SJSA1 (cell line): ENCODE results near the gene RRBP1. TPM values are rescaled to one million over a fixed set of nuclear protein-coding genes. Genes with fewer than 3 reads are reported as not detected.
A peak's percentile ranks its signal among the peaks of the same experiment; 100 is the strongest.
"Not testable (repeated sequence)": the region's sequence is repeated elsewhere in the genome, so short reads cannot be mapped to it uniquely, and the experiment has no call there.

Source experiments
- DNase-seq, 2 experiments: peaks; one replicate each; pipeline ENCODE4 v3.0.0-alpha.2; 2015 to 2020; ENCODE audit warnings: low spot score in 2 of 2, low read depth in 1 of 2
- H3K27ac ChIP-seq: fragments of 250-450 bp; sonication (Bioruptor Pico); 2 replicates; pipeline ENCODE4 v1.5.1; 2020; ENCODE audit warnings: mild to moderate bottlenecking, moderate library complexity
- H3K27me3 ChIP-seq: fragments of 250-450 bp; sonication (Bioruptor Pico); replicated peaks from 2 replicates; pipeline ENCODE4 v1.5.1; 2020; ENCODE audit warnings: mild to moderate bottlenecking, moderate library complexity
- H3K36me3 ChIP-seq: fragments of 250-450 bp; sonication (Bioruptor Pico); 2 replicates; pipeline ENCODE4 v1.5.1; 2020; ENCODE audit warnings: mild to moderate bottlenecking
- H3K4me1 ChIP-seq: fragments of 250-450 bp; sonication (Bioruptor Pico); replicated peaks from 2 replicates; pipeline ENCODE4 v1.6.1; 2021; ENCODE audit warnings: mild to moderate bottlenecking
- H3K4me3 ChIP-seq: fragments of 250-450 bp; sonication (Bioruptor Pico); 2 replicates; pipeline ENCODE4 v1.5.1; 2020; ENCODE audit warnings: mild to moderate bottlenecking
- H3K9me3 ChIP-seq: fragments of 250-450 bp; sonication (Bioruptor Pico); replicated peaks from 2 replicates; pipeline ENCODE4 v1.5.1; 2020; ENCODE audit warnings: mild to moderate bottlenecking
- total RNA-seq: library from RNA; depleted of rRNA; stranded (reverse); fragments of >200 nt; shearing (Covaris generic); gene quantifications from 2 replicates; pipeline ENCODE4 v1.2.3, GENCODE V29; 2014

RRBP1 gene
- total RNA-seq, 1 experiment from 2014 or later: 272 TPM

DNA sequence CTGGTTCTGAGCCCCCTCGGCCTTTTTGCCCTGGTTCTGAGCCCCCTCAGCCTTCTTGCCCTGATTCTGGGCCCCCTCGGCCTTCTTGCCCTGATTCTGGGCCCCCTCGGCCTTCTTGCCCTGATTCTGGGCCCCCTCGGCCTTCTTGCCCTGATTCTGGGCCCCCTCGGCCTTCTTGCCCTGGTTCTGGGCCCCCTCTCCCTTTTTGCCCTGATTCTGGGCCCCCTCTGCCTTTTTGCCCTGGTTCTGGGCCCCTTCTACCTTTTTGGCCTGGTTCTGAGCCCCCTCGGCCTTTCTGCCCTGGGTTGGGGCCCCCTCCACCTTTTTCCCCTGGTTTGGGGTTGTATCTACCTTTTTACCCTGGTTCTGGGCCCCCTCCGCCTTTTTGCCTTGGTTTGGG is 22.7 kb downstream of the RRBP1 start:
- H3K9me3 ChIP-seq, H3K27me3 ChIP-seq, DNase-seq, H3K27ac ChIP-seq, H3K4me3 ChIP-seq: not testable (repeated sequence)
- Histone ChIP-seq H3K4me1 (peaks cover 13% of the 10 kb centered on the region; the same call in 1 of the 2 replicates), H3K36me3 (peaks cover 76% of the 10 kb centered on the region)

DNA sequence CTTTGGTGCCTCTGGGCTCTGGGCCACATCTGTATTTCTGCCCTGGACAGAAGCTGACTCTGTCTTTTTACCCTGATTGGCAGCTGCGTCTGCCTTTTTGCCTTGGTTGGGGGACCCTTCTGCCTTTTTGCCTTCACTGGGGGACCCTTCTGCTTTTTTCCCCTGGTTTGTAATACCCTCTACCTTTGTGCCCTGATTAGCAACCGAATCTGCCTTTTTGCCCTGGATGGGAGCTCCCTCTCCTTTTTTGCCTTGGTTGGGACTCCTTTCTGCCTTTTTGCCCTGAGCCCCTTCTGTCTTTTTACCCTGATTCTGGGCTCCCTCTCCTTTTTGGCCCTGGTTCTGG is 23.4 kb downstream of the RRBP1 start:
- H3K9me3 ChIP-seq: no peaks in the 10 kb centered on the region
- no peak for DNase-seq
- no peaks in the 10 kb centered on the region for H3K27me3 ChIP-seq
- H3K4me3 ChIP-seq: no peak overlapping the region
- H3K4me1 ChIP-seq: peaks cover 13% of the 10 kb centered on the region; the same call in 1 of the 2 replicates
- H3K27ac ChIP-seq: no peak overlapping the region
- peaks cover 76% of the 10 kb centered on the region for H3K36me3 ChIP-seq

DNA sequence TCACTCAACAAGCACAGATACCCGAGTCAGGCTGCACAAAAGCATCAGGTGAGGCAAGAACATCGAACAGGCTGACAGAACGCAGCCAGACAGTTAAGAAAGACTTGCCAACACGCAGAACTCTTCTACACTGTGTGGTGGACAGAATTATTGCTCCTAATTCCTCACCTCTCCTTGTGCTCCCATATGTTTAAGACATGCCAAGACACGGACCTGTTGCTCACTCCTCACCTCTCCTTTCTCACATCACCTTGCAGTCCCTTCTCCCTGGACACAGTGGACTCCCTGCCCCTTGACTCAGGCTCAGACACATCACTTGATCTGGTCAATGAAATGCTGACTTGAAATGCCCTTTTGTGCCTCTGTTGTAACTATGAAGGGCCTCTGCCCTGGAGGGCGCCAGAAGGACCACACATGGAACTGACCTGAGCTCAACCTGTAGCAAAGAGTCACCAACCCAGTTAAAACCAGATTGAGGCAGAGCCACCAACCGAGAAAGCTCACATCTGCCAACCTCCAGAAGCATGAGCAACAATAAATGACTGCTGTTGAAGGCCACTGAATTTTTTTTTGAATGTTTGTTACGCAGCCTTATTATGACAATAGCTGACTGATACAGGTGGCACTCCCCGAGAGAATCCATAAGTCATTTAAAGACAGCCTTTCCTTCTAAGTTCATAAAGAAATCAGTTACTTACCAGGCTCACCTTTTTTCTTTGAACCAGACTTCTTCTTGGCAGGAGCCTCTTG is 24.0 kb downstream of the RRBP1 start:
- no peak overlapping the region for H3K4me3 ChIP-seq
- no peak overlapping the region for H3K27ac ChIP-seq
- no peaks in the 10 kb centered on the region for H3K27me3 ChIP-seq
- H3K9me3 ChIP-seq: no peaks in the 10 kb centered on the region
- H3K4me1 ChIP-seq: peaks cover 13% of the 10 kb centered on the region; the same call in 1 of the 2 replicates
- H3K36me3 ChIP-seq: peaks cover 77% of the 10 kb centered on the region
- DNase-seq: no peak

DNA sequence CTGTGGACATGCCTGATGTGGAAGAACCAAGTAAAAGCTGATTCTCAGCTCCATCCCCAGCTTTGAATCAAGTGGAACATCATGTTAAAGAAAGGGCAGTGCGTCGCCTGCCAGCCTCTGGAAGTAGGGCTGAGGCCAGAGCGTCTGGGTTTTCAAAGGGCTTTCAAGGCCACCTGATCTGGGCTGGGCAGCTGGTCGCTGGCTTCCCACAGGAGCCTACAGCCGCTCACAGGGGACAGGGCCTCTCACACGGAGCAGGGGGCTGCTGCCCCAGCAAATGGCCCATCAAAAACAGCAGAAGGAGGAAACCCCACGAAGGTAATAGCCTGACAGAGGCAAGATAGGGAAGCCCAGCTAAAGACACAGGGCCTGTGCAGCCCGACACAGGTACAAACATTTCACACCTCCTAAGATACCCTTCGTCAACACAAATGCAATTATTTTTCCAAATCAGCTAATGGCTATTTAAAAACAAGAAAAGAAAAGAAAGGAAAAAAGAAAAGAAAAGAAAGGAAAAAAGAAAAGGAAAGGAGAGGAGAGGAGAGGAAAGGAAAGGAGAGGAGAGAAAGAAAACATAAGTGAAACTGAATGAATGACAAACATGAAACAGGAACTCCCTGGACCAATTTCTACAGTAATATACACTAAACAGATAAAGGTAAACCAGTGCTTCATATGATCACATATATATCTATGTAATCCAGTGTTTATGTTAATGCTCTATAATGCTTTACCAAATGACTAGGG is 24.8 kb downstream of the RRBP1 start:
- H3K9me3 ChIP-seq: no peaks in the 10 kb centered on the region
- no peak for DNase-seq
- H3K36me3 ChIP-seq: peaks cover 77% of the 10 kb centered on the region
- H3K27me3 ChIP-seq: no peaks in the 10 kb centered on the region
- no peak overlapping the region for H3K4me3 ChIP-seq
- H3K4me1 ChIP-seq: peaks cover 10% of the 10 kb centered on the region; the same call in 1 of the 2 replicates
- H3K27ac ChIP-seq: no peak overlapping the region

DNA sequence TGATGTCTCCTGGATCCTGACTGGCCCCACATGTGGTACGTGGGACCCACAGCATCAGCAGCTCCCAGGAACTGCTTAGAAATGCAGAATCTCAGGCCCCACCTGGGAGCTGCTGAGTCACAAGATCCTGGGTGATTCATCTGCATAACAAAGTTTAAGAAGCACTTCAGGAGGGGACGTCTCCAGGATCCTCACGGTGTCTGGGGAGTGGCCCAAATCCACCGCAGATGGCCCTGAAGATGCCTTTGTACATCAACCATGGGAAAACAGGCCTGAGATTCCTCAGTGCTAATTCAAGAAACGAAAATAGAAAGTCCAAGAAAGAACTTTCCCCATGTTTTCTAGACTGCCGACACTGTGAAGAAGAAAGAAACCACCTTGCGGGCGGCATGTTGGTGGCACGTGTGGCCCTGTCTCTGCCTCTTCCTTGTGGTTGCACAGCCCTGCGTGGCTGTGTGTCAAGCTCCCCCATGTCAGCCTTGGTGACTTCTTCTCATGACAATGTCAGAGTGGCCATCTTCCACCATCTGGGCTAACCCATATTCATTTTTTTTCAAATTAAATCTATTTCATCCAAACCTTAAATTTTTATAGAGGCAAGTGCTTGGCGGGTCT is 26.1 kb downstream of the RRBP1 start:
- H3K9me3 ChIP-seq: no peaks in the 10 kb centered on the region
- peaks cover 83% of the 10 kb centered on the region for H3K36me3 ChIP-seq
- DNase-seq: peak in 1 of 2 experiments; percentile 33
- H3K4me1 ChIP-seq: peaks cover 10% of the 10 kb centered on the region; the same call in 1 of the 2 replicates
- no peak overlapping the region; the same call in 1 of the 2 replicates for H3K27ac ChIP-seq
- no peak overlapping the region for H3K4me3 ChIP-seq
- no peaks in the 10 kb centered on the region for H3K27me3 ChIP-seq

DNA sequence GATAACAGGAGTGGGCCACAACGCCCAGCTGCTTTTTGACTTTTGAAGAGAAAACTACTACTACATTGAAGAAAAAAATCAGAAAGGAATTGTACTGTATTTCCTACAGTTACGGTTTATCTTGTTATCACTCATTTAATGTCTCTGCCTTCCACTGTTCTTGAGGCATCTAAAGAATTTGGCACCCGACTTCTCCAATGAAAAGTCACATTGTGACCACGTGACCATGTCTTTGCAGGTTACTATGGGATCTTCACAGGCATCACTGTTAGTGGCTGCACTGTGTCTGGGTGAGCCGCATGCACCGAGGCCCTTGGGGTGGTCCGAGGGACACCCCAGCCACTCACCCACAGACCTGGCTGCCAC is 26.8 kb downstream of the RRBP1 start:
- H3K36me3 ChIP-seq: peaks cover 83% of the 10 kb centered on the region

DNA sequence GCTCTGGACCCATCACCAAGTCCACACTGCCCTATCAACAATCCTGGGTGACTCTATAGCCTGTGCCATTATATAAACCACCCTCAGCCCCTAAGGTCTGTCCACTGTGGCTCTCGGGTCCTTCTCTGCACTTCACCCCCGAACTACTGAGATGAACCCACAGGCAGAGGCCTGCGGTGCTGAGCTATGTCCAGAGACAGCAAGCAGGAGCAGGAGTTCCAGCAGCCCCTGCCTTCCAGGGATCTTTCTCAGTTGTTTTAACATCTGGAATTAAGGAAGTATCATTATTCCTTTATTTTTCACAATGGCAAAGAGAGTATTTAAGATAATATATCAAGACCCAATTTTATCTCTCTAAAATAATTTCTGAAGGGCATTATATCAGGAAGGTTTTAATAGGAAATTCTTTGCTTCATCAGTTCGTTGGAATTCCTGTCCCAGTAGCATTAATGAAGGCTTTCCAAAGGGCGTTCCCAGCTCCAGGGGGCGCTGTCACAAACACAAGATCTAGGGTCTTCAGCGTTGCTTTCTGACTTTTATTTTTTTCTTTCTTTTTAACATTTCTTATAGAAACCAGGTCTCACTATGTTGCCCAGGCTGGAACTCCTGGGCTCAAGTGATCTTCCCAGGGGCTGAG is 27.3 kb downstream of the RRBP1 start:
- peaks cover 10% of the 10 kb centered on the region; the same call in 1 of the 2 replicates for H3K4me1 ChIP-seq
- peaks cover 81% of the 10 kb centered on the region for H3K36me3 ChIP-seq
- H3K27ac ChIP-seq: no peak overlapping the region
- peak; percentile 40 to 64 for DNase-seq
- no peaks in the 10 kb centered on the region for H3K9me3 ChIP-seq
- no peak overlapping the region for H3K4me3 ChIP-seq
- H3K27me3 ChIP-seq: no peaks in the 10 kb centered on the region

More for the DNA sequence above, 26.8 kb downstream of the RRBP1 start:
- no peak overlapping the region for H3K4me3 ChIP-seq
- H3K27ac ChIP-seq: no peak overlapping the region
- H3K27me3 ChIP-seq: no peaks in the 10 kb centered on the region
- DNase-seq: no peak
- H3K4me1 ChIP-seq: peaks cover 10% of the 10 kb centered on the region; the same call in 1 of the 2 replicates
- no peaks in the 10 kb centered on the region for H3K9me3 ChIP-seq

DNA sequence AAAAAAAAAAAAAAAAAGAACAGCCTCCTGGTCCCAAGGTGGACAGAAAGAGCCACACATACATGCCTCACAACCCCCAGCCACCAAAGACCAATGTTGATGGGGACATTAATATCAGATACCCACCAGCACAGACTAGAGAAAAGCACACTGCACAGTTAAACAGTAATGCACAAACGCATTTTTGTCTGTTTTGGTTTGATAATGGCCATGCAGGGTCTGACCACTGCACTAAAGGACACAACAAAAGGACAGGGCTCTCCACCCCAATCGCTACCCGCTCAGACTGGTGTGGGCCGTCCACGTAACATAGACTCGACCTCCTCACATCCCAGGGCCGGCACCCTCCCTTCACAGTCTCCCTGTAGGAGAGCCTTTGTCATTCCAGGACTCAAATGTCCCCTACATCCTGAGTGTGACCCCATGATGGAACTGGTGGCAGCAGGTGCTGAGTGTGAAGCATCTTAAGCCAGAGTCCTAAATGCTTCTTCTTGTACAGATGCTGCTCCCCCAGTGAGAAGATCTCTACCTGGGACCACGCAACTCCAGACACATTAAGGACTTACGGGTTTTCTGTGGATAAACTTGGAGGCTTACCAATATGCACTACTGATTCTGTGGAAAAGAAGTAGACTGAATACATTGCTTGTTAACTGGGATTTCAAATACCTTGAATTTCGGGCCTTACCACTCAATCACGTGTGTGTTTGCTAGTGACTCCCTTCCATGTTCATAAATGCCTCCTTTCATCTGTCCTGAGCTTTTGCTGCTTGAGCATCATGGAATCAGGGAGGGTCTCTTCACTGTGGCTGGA is 28.0 kb downstream of the RRBP1 start:
- DNase-seq: no peak
- H3K9me3 ChIP-seq: no peaks in the 10 kb centered on the region
- H3K27me3 ChIP-seq: no peaks in the 10 kb centered on the region
- H3K4me1 ChIP-seq: peaks cover 10% of the 10 kb centered on the region; the same call in 1 of the 2 replicates
- H3K4me3 ChIP-seq: no peak overlapping the region
- H3K27ac ChIP-seq: no peak overlapping the region
- H3K36me3 ChIP-seq: peaks cover 82% of the 10 kb centered on the region

DNA sequence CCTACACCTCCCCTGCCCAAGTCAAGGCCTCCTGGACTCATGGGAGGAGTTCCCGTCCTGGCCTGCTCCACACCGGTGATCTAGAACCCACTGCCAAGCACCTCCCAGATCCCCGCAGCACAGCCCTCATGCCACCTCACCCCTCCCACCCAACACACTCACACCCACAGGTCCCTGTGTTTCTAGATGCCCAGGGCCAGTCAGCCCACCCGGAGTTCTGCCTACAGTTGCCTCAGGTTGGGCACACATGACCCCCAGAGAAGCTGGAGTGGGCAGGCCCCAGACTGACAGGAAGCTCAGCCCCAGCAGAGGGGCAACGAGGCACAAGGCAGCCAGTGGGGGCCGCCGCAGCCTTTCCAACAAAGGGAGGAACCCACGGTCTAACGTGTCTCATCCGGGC is 29.6 kb downstream of the RRBP1 start:
- H3K36me3 ChIP-seq: peaks cover 84% of the 10 kb centered on the region

DNA sequence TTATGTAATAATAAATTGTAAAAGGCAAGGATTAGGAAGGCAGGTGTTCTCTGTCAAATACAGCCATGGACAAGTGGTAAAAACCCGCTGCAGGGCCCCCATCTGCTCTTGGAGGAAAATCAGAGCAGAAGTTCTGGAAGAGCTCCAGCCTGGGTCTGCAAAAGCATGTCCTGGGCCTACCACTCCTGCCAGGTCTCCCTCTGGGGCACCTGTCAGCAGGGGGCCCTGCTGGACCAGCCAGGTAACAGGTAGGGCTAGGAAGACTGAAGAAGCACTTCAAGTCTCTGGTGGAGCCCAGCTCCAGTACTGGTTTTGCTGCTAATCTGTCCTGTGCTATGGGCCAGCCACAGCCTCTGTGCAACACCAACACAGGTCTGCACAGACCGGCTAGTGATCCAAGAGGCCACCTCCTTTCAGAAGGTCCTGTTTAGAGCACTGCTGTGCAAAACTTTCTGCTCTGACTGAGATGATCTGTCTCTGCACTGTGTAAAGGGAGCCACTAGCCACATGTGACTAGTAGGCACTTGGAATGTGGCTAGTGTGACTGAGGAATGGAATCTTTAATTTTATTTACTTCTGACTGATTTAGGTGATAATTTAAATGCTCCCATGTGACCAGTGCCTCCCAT is 30.2 kb downstream of the RRBP1 start:
- Histone ChIP-seq H3K27me3 (no peaks in the 10 kb centered on the region), H3K27ac (no peak overlapping the region), H3K4me1 (peaks cover 10% of the 10 kb centered on the region; the same call in 1 of the 2 replicates), H3K36me3 (peaks cover 84% of the 10 kb centered on the region), H3K4me3 (no peak overlapping the region), H3K9me3 (no peaks in the 10 kb centered on the region)
- DNase-seq: no peak

More for the DNA sequence above, 29.6 kb downstream of the RRBP1 start:
- Histone ChIP-seq H3K4me1 (peaks cover 10% of the 10 kb centered on the region; the same call in 1 of the 2 replicates), H3K4me3 (no peak overlapping the region), H3K9me3 (no peaks in the 10 kb centered on the region), H3K27ac (no peak overlapping the region), H3K27me3 (no peaks in the 10 kb centered on the region)
- DNase-seq: no peak

DNA sequence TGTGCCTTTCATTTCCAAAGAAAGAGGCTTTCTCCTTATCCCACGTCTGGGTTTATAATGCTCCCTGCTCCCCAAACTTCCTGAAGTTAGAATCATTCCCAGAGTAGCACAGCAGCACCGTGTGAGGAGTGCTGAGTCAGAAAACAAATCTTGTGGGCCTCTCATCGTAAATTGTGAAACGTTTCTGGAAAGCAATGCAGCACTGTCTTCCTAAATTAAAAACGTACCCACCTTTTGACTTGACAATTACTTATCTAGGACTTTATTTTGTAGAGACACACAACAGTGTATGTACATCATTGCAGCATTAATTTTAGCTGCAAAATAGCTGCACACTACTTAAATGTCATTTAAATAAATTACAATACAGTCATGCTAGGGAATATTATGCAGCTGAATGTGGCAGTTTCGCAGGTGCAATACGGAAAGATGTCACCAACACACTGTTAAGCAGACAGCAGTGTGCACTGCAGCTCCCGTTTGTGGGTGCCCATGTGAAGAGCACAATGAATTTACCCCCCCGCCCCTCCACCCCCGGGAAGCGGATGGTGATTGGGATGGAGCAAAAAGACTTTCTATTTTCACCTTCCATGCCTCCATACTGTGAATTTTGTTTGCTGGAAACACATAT is 30.8 kb downstream of the RRBP1 start:
- peaks cover 84% of the 10 kb centered on the region for H3K36me3 ChIP-seq
- no peak for DNase-seq
- H3K4me1 ChIP-seq: peaks cover 4% of the 10 kb centered on the region; the same call in 1 of the 2 replicates
- H3K4me3 ChIP-seq: no peak overlapping the region
- H3K9me3 ChIP-seq: no peaks in the 10 kb centered on the region
- H3K27me3 ChIP-seq: no peaks in the 10 kb centered on the region
- no peak overlapping the region for H3K27ac ChIP-seq
